Kidney (tissue), 14 donors: ENCODE data around the gene ATP5F1A. TPM values are rescaled to one million over a fixed set of nuclear protein-coding genes. Genes with fewer than 3 reads are reported as not detected.

Experiments used
- DNase-seq, 5 donors: peaks; one replicate each; pipeline ENCODE4 v3.0.0-alpha.2; 2013 to 2020
- FAIRE-seq: peaks from 2 replicates; lab custom pipeline; 2012; peaks lifted over from hg19 to GRCh38; lab: Jason Lieb, UNC
- H3K27ac ChIP-seq, 2 donors: one replicate each; pipeline ENCODE4 v1.7.0; 2013; ENCODE audit warnings: low read depth in 2 of 2, low read length in 2 of 2, inconsistent platforms in 1 of 2
- H3K27me3 ChIP-seq: one replicate; pipeline ENCODE4 v1.7.1; 2013; ENCODE audit warnings: low read length, inconsistent platforms; ENCODE audit not compliant: control insufficient read depth, insufficient read depth
- H3K36me3 ChIP-seq, 3 donors: one replicate each; pipeline versions ENCODE4 v1.7.0 to v1.7.1; 2013; ENCODE audit warnings: low read length in 3 of 3, control low read depth in 1 of 3, inconsistent platforms in 1 of 3; ENCODE audit not compliant: insufficient read depth in 3 of 3, control insufficient read depth in 2 of 3
- H3K4me1 ChIP-seq, 3 donors: one replicate each; pipeline versions ENCODE4 v1.7.0 to v1.7.1; 2013; ENCODE audit warnings: low read length in 3 of 3, inconsistent platforms in 1 of 3, low read depth in 1 of 3; ENCODE audit not compliant: control insufficient read depth in 2 of 3, insufficient read depth in 2 of 3
- H3K4me3 ChIP-seq, 3 donors: one replicate each; pipeline versions ENCODE4 v1.7.0 to v1.8.1; 2013; ENCODE audit warnings: low read length in 3 of 3, control low read depth in 1 of 3, inconsistent platforms in 1 of 3
- H3K9ac ChIP-seq, 3 donors: one replicate each; pipeline versions ENCODE4 v1.7.0 to v1.7.1; 2013; ENCODE audit warnings: low read length in 3 of 3, control low read depth in 1 of 3, inconsistent platforms in 1 of 3
- H3K9me3 ChIP-seq, 3 donors: one replicate each; pipeline versions ENCODE4 v1.7.0 to v1.7.1; 2013; ENCODE audit warnings: low read length in 3 of 3, control low read depth in 1 of 3, inconsistent platforms in 1 of 3; ENCODE audit not compliant: control insufficient read depth in 2 of 3, insufficient read depth in 1 of 3
- intact Hi-C: fragments of 100-400 bp; cut with DNase I; formaldehyde crosslinking; loops from one replicate; pipeline ENCODE4 v1.11.1; 2022
- polyA plus RNA-seq: library from polyadenylated mRNA; stranded (reverse); fragments of 350-450 nt; fragmentation: Illumina TruSeq; extraction: RNeasy Lipid Tissue Mini Kit (QIAGEN cat#74804); gene quantifications from one replicate; pipeline ENCODE4 v1.2.3, GENCODE V29; 2014; ENCODE audit warnings: low read depth, low replicate concordance; ENCODE audit not compliant: insufficient read depth
- total RNA-seq: library from RNA; stranded (reverse); fragmentation: NEBNext Ultra II Directional; extraction: Animal tissue kit (Norgen Biotek cat#: 25700); gene quantifications from one replicate; pipeline ENCODE4 v1.2.1, GENCODE V29; 2021
- TF ChIP-seq, protein P1 (sequence below): IDR thresholded peaks from 3 replicates; pipeline ENCODE4 v1.5.1; 2012; ENCODE audit warnings: mild to moderate bottlenecking, moderate library complexity, borderline replicate concordance; ENCODE audit not compliant: insufficient read depth; ENCODE audit errors: extremely low read depth
- donor health status: control.
- donor health status: control.
- donor health status: control.
- donor health status: control.
- donor health status: control.
- donor health status: DM: yes; HTN: yes; CAD: no.
- donor health status: Normal renal cell carcinoma (clear cell type).

The ATP5F1A gene
- total and polyA plus RNA-seq, 2 donors from 2014 or later: 417 to 1,054 TPM

DNA sequence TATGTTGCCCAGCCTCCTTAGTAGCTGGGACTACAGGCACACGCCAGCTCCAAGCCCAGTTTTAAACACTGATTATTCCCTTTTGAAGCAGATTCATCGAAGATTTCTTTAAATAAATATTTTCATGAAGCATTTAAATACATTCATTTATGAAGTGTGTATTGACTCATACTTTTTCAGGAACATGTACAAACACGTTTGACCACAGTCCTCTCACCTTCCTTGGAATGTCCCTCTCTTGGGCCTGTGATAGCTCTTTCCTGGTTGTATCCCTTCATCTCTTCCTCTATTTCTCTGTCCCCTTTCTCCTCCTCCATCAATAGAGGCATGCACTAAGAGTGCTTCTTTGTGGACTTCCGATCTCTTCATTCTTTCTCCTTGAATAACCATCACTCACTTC is 28.6 kb downstream of the ATP5F1A start:
- H3K27me3 ChIP-seq: no peaks in the 10 kb centered on the region
- TF ChIP-seq, protein P1, sequence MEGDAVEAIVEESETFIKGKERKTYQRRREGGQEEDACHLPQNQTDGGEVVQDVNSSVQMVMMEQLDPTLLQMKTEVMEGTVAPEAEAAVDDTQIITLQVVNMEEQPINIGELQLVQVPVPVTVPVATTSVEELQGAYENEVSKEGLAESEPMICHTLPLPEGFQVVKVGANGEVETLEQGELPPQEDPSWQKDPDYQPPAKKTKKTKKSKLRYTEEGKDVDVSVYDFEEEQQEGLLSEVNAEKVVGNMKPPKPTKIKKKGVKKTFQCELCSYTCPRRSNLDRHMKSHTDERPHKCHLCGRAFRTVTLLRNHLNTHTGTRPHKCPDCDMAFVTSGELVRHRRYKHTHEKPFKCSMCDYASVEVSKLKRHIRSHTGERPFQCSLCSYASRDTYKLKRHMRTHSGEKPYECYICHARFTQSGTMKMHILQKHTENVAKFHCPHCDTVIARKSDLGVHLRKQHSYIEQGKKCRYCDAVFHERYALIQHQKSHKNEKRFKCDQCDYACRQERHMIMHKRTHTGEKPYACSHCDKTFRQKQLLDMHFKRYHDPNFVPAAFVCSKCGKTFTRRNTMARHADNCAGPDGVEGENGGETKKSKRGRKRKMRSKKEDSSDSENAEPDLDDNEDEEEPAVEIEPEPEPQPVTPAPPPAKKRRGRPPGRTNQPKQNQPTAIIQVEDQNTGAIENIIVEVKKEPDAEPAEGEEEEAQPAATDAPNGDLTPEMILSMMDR: no peak
- H3K9me3 ChIP-seq: no peaks in the 10 kb centered on the region
- FAIRE-seq: no peak
- no peak overlapping the region for H3K4me3 ChIP-seq
- DNase-seq: no peak
- no peaks in the 10 kb centered on the region for H3K36me3 ChIP-seq
- peaks cover 0 to 13% (median 4%) of the 10 kb centered on the region in 3 donors for H3K4me1 ChIP-seq
- H3K9ac ChIP-seq: no peak overlapping the region
- no peak overlapping the region for H3K27ac ChIP-seq
- intact Hi-C loops: no loop called here

DNA sequence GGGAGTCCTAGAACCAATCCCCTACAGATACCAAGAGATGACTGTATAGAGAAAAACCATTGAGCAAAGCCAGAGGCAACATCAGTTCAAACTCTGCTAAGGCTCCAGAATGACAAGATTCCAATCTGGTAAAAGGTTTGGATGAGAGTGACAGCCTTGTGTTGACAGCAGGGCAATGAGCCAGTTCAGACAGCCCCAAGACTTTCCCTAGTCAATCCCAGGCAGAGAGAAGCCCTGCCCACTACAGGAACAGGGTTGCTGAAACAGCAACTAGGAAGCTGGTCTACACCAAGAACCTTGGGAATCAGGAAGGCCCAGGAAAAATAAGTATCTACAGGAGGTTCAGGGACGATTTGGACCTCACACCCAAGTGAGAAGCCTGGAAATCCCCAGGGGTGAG is 29.3 kb downstream of the ATP5F1A start:
- Histone ChIP-seq H3K9ac (no peak overlapping the region), H3K4me1 (peaks cover 0 to 13% (median 4%) of the 10 kb centered on the region in 3 donors), H3K27ac (no peak overlapping the region), H3K27me3 (no peaks in the 10 kb centered on the region), H3K9me3 (no peaks in the 10 kb centered on the region), H3K4me3 (no peak overlapping the region), H3K36me3 (no peaks in the 10 kb centered on the region)
- intact Hi-C loops: no loop called here
- TF ChIP-seq, protein P1: no peak
- FAIRE-seq (no peak), DNase-seq (no peak)

DNA sequence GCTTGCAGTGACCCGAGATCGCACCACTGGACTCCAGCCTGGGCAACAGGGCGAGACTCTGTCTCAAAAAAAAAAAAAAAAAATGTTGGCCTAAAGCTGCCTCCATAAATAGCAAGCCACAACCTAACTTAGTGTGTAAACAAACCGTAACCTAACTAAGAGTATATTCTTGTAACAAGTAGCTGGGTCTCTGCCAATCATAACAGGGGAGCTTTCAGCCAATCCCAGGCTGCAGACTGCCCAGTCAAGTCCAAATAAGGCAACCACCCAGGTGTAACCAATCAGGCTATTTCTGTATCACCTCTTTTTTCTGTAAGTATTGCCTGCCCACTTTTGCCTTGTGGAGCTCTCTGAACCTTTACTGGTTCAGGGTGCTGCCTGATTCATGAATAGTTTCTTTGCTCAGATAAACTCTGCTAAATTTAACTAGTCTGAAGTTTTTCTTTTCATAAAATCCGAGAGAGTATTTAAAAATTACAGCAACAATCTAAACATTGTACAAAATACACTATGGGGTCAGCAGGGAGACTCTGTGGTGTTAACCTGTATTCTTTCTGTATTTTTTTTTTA is 30.6 kb downstream of the ATP5F1A start:
- intact Hi-C loops: no loop called here
- no peak for FAIRE-seq

More for the DNA sequence above, 30.6 kb downstream of the ATP5F1A start:
- peak in 1 of 5 donors; percentile 7 for DNase-seq
- H3K27me3 ChIP-seq: no peaks in the 10 kb centered on the region
- H3K9ac ChIP-seq: no peak overlapping the region
- H3K4me3 ChIP-seq: no peak overlapping the region
- H3K9me3 ChIP-seq: no peaks in the 10 kb centered on the region
- TF ChIP-seq, protein P1: no peak
- peaks cover 0 to 9% (median 4%) of the 10 kb centered on the region in 3 donors for H3K4me1 ChIP-seq
- H3K36me3 ChIP-seq: no peaks in the 10 kb centered on the region
- no peak overlapping the region for H3K27ac ChIP-seq
